ENCODE results near the gene NUCB2. TPM values are rescaled to one million over a fixed set of nuclear protein-coding genes. Genes with fewer than 3 reads are reported as not detected.
"Not testable (repeated sequence)": the region's sequence is repeated elsewhere in the genome, so short reads cannot be mapped to it uniquely, and the experiment has no call there.

Gene NUCB2
- total RNA-seq, 1 experiment from 2014 or later: 66.6 TPM

GRCh38 chr11:17240780-17241179, 35.8 kb upstream of the NUCB2 start:
- Mint-ChIP-seq H3K36me3 (ENCODE audit: insufficient read depth, unreplicated experiment) (no peaks in the 10 kb centered on the region), H3K9me3 (ENCODE audit: unreplicated experiment) (no peaks in the 10 kb centered on the region), H3K27ac (ENCODE audit: unreplicated experiment) (no peak overlapping the region), H3K4me1 (ENCODE audit: low read depth, unreplicated experiment) (no peaks in the 10 kb centered on the region), H3K27me3 (ENCODE audit: insufficient read depth, unreplicated experiment) (no peaks in the 10 kb centered on the region), H3K4me3 (ENCODE audit: unreplicated experiment) (no peak overlapping the region)
- intact Hi-C loops (cut with micrococcal nuclease; ENCODE audit: unreplicated experiment): no loop called here
- H3K4me3 ChIP-seq (ENCODE audit: low read depth, low read length): no peak overlapping the region
- H3K4me1 ChIP-seq: peaks cover 9% of the 10 kb centered on the region
- no peak for DNase-seq
- no peak for TF ChIP-seq CTCF (IDR thresholded peaks at IDR 0.05; ENCODE audit: insufficient read depth in 1 of 2, low read depth in 1 of 2, low read length in 1 of 2, severe bottlenecking in 1 of 2, unreplicated experiment in 1 of 2)
- H3K36me3 ChIP-seq (ENCODE audit: control insufficient read depth, insufficient read depth, low read length): no peaks in the 10 kb centered on the region
- ChIA-PET POLR2A (no interaction called here), CTCF (no interaction called here)
- BruUV-seq (replicated peaks): no TSS peak
- no peaks in the 10 kb centered on the region for H3K27me3 ChIP-seq (replicated peaks; ENCODE audit: control insufficient read depth, insufficient read depth, low read length)
- no peaks in the 10 kb centered on the region for H3K9me3 ChIP-seq

GRCh38 chr11:17242954-17243353, 33.6 kb upstream of the NUCB2 start:
- H3K36me3 ChIP-seq (ENCODE audit: control insufficient read depth, insufficient read depth, low read length); H3K4me3 ChIP-seq (ENCODE audit: low read depth, low read length); DNase-seq; CTCF ChIA-PET; H3K4me1 ChIP-seq; H3K27me3 Mint-ChIP-seq (ENCODE audit: insufficient read depth, unreplicated experiment); H3K36me3 Mint-ChIP-seq (ENCODE audit: insufficient read depth, unreplicated experiment); POLR2A ChIA-PET; BruUV-seq (replicated peaks); H3K27ac Mint-ChIP-seq (ENCODE audit: unreplicated experiment); H3K9me3 ChIP-seq; H3K4me3 Mint-ChIP-seq (ENCODE audit: unreplicated experiment); H3K9me3 Mint-ChIP-seq (ENCODE audit: unreplicated experiment); intact Hi-C loops (cut with micrococcal nuclease; ENCODE audit: unreplicated experiment); H3K27me3 ChIP-seq (replicated peaks; ENCODE audit: control insufficient read depth, insufficient read depth, low read length); H3K4me1 Mint-ChIP-seq (ENCODE audit: low read depth, unreplicated experiment): not testable (repeated sequence)

DNA sequence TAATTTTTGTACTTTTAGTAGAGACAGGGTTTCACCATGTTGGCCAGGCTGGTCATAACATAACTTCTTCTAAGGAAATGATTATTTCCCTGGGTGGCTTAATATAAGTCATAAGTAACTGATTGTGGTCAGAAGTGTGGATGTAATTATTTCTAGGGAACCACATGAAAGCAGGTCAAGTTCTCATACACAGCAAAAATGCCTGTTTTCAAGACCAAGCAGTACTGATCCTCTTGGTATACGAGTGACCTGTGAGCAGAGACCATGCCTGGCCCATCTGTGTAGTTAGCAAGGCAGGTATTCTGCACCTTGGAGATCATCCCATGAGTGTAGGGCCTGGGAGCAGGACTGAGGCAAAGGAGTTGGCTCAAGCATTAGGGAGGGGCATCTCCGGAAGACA, 32.5 kb upstream of the NUCB2 start:
- POLR2A ChIA-PET: no interaction called here
- no peak for TF ChIP-seq CTCF (IDR thresholded peaks at IDR 0.05; ENCODE audit: insufficient read depth in 1 of 2, low read depth in 1 of 2, low read length in 1 of 2, severe bottlenecking in 1 of 2, unreplicated experiment in 1 of 2)

More for the DNA sequence above, 32.5 kb upstream of the NUCB2 start:
- no TSS peak for BruUV-seq (replicated peaks)
- intact Hi-C loops (cut with micrococcal nuclease; ENCODE audit: unreplicated experiment): no loop called here
- CTCF ChIA-PET: interaction anchor here (0.6 kb wide), 1 partner anchor 19 kb away, joined by 6 read pairs; no protein-coding TSS in a partner anchor
- no peaks in the 10 kb centered on the region for H3K9me3 Mint-ChIP-seq (ENCODE audit: unreplicated experiment)
- no peaks in the 10 kb centered on the region for H3K36me3 Mint-ChIP-seq (ENCODE audit: insufficient read depth, unreplicated experiment)
- no peaks in the 10 kb centered on the region for H3K4me1 Mint-ChIP-seq (ENCODE audit: low read depth, unreplicated experiment)
- Histone ChIP-seq H3K4me1 (no peaks in the 10 kb centered on the region), H3K4me3 (ENCODE audit: low read depth, low read length) (no peak overlapping the region), H3K9me3 (no peaks in the 10 kb centered on the region), H3K27me3 (replicated peaks; ENCODE audit: control insufficient read depth, insufficient read depth, low read length) (no peaks in the 10 kb centered on the region), H3K36me3 (ENCODE audit: control insufficient read depth, insufficient read depth, low read length) (no peaks in the 10 kb centered on the region)
- H3K27me3 Mint-ChIP-seq (ENCODE audit: insufficient read depth, unreplicated experiment): no peaks in the 10 kb centered on the region
- no peak overlapping the region for H3K27ac Mint-ChIP-seq (ENCODE audit: unreplicated experiment)
- no peak for DNase-seq
- no peak overlapping the region for H3K4me3 Mint-ChIP-seq (ENCODE audit: unreplicated experiment)

Measured in Caco-2 (cell line).